Stimulated activated CD8-positive, alpha-beta memory T cell treated with anti-CD3 and anti-CD28 coated beads, Interleukin-15, amount 100 ng/mL, for 1 hour (primary cell): ENCODE results near the gene CHMP1A.
"Not testable (repeated sequence)": the region's sequence is repeated elsewhere in the genome, so short reads cannot be mapped to it uniquely, and the experiment has no call there.

Source experiments
- DNase-seq: peaks from one replicate; pipeline ENCODE4 v3.0.0-alpha.2; 2020; ENCODE audit warnings: low read depth

Gene CHMP1A

DNA sequence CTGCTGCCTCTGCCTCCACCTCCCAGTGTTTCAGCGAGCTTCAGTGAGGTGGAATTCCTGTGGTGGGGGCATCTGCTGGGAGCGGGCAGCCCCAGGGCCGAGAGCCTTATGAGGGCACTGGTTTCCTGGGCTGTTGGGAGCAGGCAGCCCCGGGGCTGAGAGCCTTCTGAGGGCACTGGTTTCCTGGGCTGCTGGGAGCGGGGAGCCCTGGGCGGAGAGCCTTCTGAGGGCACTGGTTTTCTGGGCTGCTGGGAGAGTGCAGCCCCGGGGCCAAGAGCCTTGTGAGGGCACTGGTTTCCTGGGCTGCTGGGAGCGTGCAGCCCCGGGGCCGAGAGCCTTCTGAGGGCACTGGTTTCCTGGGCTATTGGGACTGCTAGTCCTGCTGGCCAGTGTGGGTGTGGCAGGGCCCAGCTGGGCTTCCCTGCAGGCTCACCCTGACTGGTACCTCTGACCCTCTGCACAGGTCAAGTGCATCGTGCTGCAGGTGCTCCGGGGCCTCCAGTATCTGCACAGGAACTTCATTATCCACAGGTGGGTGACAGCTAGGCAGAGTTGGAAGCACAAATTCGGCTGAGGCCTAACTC lies 34.6 kb upstream of the CHMP1A start:
- DNase-seq: no peak

DNA sequence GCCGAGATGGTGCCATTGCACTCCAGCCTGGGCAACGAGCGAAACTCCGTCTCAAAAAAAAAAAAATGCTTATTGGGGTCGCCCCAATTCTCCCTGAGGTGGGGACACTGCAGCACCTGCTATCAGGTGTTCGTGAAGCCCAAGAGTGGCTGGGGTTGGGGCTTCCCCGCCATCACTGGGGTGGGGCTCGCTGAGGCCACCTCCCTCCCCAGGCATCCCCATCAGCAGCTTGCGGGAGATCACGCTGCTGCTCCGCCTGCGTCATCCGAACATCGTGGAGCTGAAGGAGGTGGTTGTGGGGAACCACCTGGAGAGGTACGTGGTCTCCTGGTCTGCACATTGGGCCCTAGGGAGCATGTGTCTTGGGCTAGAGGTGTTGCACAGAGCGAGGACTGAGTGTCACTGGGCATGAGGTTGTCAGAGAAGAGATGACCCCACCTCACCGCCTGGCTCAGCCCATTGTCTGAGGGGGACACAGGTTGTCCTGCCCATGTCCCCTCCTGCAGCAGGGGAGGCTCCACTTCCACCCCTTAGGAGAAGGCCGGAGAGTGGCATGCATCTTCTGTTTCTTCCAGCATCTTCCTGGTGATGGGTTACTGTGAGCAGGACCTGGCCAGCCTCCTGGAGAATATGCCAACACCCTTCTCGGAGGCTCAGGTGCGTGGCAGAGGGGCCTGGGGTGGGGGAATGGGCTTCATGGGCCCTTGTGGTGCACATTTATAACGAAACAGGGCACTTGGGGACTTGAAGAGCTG lies 33.9 kb upstream of the CHMP1A start:
- DNase-seq: no peak

DNA sequence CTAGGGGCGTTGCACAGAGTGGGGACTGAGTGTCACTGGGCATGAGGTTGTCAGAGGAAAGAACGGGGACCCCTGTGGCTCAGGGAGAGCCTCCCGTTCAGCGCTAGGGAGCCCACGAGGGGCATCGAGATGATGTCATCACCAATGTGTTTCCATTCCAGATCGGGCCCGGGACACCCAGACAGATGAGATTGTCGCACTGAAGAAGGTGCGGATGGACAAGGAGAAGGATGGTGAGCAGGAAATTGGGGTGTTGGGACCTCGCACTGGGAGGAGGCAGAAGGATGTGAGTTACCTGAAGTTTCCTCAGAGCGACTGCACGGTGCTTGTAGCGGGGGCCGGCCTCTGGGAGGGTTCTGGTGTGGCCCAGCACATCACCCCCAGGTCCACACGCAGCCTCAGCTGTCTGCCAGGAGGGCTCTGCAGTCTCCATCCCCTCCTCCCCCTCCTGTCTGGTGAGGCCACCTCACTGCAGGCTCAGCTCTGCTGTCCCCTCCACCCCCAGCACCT lies 32.9 kb upstream of the CHMP1A start:
- DNase-seq: no peak

DNA sequence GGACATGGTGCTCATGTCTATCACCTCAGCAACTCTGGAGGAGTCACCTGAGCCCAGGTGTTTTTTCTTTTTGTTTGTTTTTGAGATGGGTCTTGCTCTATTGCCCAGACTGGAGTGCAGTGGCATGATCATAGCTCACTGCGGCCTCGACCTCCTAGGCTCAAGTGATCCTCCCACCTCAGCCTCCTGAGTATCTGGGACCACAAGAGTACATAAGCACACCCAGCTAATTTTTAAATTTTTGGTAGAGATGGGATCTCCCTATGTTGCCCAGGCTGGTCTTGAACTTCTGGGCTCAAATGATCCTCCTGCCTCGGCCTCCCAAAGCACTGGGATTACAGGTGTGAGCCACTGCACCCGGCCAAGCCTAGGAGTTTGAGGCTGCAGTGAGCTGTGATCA lies 32.1 kb upstream of the CHMP1A start:
- DNase-seq: not testable (repeated sequence)

DNA sequence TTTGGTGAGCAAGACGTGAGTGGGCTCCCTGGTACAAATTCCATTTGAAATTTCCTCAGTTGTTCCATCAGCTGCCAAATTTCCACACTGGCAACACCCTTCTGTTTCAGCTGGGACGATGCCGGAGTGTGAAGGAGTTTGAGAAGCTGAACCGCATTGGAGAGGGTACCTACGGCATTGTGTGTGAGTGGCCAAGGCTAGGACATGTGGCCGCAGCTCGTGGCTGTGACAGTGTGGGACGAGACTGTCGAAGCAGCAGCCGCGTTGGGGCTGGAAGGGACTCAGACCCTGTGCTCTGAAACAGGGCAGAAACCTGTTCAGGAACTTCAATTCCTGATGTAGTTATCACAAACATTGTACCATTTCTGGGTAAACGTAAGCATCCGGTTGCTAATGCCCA lies 31.6 kb upstream of the CHMP1A start:
- DNase-seq: no peak

DNA sequence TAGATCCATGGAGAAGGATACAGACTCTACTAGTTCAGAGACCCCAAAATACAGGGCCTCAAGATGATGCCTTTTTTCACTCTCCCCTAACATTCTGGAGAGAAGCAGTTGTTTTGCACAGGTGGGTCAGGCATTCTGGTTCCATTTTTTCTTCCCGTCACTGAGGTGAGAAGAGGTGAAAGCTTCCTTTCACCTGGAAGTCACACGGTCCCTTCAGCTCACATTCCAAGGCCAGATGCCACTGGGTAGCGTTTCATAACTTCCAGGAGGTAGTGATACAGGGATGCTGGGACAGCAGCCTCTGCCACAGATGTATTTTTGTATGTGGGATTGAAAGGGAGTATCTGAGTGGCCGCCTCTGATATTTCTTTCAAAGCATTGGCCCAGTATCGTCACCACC lies 30.9 kb upstream of the CHMP1A start:
- DNase-seq: no peak

DNA sequence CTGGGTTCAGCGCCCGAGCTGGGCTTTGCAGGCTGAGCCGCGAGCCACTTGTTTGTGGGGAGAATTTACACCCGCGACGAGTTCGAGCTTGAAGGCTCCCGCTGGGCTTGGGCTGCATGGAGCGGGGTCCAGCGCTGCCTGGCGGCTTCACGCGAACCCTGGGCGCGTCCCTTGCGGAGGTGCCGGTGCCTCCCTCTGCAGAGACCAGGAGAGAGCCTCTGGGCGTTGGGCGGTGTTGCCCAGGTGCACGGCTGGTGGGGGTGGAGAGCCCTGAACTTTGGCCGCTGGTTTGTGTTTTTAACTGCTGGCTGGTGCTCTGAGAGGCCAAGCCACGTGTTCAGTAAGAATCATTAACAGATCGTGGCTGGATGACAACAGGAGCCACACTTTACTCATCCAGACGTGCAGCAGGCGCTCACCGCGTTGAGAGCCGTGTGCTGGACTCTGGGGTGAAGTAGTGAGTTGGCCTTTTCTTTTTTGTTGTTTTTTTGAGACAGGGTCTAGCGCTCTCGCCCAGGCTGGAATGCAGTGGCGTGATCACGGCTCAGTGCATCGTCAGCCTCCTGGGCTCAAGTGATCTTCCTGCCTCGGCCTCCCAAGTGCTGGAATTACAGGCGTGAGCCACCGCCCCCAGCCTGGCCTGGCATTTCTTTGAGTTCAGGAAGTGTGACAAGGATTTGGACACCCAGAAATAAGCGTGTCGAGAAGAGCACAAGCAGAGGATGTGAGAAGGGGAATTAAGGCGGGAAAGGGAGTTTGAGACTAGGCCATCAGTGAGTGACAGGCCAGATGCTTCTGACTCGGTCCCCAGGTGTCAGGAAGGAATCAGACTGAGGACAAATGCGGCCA lies 29.8 kb upstream of the CHMP1A start:
- no peak for DNase-seq

DNA sequence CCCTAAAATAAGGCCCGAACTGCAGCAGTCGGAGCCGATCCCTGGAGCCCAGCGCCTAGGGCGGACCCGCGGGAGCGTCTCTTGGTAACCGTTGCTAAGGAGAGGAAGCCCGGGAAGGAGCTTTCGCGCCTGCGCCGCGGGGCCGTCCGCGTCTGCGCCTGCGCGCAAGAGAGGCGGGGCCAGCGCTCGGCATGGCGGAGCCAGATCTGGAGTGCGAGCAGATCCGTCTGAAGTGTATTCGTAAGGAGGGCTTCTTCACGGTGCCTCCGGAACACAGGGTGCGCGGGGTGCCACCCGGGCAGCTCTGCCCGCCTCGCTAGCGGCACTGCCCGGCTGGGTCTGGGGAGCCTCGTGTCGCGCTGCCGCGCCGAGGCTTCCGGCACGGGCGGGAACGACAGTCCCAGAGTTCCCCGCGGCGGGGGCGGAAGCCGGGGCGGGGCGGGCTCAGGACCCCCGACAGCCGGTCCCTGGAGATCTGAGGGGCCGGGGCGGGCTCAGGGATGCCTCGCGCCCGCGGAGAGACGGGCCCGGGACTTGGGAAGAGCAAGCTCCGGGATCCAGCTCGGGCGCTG lies 29.1 kb upstream of the CHMP1A start, which contains the start of gene CDK10:
TSS of gene CDK10 (plus strand) at position 170 of the 572 bp plus-strand sequence. CDS start at position 192, 22 bp downstream.
- peak; percentile 77 for DNase-seq

DNA sequence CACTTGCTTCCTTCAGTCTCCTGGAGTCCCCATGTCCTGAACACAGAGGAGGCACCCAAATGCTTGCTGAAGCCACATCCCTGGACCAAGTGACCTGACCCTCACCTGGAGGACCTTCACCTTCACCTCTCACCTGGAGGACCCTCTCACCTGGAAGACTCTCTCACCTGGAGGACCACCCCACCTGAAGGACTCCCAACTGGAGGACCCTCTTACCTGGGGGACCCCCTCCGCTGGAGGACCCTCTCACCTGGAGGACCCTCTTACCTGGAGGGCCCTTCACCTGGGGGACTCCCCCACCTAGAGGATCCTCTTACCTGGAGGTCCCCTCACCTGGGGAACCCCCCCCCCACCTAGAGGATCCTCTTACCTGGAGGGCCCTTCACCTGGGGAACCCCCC lies 28.4 kb upstream of the CHMP1A start:
- DNase-seq: no peak

DNA sequence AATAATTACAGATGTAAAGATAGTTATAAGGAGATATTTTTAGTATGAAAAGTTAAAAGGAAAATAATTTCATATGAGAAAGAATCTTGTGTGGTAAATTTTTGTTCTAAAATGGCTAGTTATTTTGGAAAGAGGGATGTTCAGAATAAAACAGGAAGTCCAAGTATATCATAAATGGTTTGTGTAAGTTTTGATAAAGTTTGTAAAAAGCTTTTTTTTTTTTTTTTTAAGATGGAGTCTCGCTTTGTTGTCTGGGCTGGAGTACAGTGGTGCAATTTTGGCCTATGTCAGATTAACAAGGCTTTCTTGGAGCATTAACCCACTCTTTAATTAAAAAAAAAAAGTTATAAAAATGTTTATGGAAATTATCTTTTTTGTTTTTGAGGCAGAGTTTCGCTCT lies 20.8 kb upstream of the CHMP1A start:
- no peak for DNase-seq

DNA sequence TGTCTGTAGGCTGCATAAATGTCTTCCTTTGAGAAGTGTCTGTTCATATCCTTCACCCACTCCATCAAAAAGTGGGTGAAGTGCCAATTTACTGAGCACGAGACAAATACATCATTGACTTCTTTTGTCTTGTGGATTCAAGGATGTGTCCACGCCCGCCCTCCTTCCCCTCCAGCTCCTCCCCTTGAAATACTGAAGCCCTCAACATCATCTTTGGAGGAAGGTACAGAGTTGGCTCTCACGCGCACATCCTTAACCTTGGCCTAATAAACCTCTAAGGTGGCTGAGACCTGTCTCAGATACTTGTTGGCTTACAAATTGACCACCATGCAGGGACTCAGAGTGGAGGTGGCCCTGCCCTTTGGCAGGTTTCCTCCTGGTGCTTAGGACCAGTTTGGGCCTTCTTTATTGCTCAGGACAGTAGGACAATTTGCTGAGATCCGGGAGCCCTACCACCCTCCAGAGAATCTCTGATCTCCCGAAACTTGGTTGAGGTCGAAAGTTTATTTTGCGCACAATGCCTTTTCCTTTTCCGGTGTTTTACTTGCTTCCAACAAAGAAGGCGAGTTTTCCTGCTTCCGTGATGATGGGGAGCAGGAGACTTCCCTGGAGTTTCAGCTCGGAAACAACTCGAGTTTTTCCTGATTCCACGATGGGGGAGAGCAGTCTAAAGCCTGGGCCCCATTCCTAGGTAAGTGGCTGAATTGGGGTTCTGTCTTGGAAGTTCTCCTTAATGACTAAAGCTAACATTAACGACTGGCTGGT lies 14.9 kb upstream of the CHMP1A start:
- no peak for DNase-seq

DNA sequence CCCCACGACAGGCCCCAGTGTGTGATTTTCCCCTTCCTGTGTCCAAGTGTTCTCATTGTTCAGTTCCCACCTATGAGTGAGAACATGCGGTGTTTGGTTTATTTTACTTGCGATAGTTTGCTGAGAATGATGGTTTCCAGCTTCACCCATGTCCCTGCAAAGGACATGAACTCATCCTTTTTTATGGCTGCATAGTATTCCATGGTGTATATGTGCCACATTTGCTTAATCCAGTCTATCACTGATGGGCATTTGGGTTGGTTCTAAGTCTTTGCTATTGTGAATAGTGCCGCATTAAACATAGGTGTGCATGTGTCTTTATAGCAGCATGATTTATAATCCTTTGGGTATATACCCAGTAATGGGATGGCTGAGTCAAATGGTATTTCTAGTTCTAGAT lies 14.1 kb upstream of the CHMP1A start:
- DNase-seq: not testable (repeated sequence)

DNA sequence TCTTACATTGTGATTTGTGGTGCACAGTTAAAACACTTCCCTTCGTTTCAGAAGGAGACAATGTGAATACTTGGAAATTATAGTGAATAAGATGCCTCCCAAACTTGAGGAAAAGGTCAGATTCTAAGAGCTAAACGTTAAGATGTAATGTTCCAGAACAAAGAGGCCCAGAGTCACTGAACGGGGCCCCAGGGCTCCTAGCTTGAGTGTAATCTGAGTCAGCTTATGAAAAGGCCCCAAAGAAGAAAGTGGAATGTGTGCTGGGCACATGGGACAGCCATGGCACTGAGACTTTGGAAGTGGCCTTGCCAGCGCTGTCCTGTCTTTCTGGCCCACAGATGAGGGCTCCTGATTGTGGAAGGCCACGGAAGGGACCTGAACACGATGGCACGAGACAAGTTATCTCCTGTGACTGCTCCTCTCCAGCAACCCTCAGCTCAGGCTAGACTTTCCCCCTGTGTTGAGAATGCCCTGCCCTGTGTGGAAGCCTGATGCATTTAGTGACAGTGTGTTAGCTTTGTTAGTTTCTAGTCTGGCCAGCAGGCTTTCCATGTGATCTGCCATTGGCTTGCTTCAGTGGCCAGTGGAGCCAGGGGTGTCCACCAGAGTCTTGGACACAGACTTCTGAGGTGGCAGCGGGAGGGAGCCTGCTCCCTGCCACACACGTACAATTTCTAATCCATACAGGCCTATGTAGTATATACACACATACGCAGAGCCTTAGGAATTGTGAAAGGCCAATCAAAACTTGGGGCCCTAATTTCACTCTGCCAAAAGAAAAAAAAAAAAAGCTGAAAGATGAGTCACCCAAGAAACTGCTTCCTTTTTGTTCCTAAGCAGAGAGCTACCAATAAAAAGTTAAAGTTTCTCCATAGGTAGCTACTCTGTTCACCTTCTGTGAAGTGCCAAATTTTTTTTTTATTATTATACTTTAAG lies 13.3 kb upstream of the CHMP1A start:
- DNase-seq: no peak

DNA sequence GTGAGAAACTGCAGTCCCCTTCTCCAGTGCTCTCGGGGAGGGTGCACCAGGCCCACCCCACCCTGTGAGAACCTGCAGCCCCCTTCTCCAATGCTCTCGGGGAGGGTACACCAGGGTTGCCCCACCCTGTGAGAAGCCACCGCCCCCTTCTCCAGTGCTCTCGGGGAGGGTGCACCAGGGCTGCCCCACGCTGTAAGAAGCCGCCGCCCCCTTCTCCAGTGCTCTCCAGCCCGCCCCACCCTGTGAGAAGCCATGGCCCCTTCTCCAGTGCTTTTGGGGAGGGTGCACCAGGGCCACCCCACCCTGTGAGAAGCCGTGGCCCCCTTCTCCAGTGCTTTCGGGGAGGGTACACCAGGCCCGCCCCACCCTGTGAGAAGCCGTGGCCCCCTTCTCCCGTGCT lies 12.2 kb upstream of the CHMP1A start:
- no peak for DNase-seq

DNA sequence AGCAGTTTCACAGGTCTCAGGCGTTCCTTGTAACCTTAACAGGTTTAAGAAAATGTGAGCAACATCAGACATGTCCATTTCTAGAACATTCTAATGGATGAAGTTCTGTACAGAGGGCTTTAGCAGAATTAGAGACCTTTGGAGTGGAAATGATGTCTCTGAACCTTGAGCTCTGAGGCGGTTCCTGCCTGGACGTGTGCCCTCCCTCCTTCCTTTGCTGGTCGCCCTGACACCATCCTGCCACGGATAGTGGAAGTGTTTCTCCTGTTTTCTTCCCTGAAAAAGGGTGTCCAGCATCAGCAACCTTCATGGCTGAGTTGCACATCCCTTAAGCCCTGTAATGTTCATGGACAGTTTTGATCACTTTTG lies 11.3 kb upstream of the CHMP1A start:
- DNase-seq: no peak

DNA sequence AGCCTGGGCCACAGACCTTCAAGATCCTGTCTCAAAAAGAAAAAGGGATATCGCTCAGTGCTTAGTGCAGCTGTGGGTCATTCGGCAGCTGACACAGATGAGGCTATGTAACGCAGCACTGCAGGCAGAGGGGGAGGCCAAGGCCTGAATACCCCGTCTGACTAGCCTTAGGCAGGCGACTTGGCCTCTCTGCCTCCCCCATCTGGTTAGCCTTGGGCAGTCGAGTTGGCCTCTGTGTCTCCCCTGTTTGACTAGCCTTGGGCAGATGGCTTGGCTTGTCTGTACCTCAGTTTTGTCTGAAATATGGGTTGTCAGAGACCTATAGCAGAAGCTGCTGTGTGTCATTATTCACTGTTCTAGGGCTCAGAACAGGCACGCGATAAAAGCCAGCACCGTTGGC lies 10.1 kb upstream of the CHMP1A start:
- no peak for DNase-seq

DNA sequence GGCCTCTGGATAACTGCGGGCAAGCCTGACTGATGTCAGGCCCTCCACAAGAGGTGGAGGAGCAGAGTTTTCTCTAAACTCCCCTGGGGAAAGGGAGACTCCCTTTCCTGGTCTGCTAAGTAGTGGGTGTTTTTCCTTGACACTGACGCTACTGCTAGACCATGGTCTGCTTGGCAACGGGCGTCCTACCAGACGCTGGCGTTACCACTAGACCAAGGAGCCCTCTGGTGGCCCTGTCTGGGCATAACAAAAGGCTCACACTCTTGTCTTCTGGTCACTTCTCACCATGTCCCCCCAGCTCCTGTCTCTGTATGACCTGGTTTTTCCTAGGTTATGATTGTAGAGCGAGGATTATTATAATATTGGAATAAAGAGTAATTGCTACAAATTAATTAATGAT lies 9.5 kb upstream of the CHMP1A start:
- DNase-seq: not testable (repeated sequence)

DNA sequence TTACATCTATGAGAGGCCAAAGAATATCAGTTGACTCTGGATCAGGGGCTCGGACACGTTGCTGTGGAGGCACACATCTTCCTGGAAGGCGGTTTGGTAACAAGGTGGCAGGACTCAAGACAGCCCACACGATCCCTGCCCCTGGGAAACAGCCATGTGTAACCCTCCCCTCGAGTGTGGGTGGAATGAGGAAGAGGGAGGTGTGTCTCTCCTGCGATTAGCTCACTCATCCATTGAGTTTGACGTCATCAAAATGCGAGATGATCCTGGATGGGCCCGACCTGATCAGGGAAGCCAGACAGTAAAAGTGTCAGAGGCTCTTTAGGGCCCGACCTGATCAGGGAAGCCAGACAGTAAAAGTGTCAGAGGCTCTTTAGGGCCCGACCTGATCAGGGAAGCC lies 6.7 kb upstream of the CHMP1A start:
- not testable (repeated sequence) for DNase-seq

DNA sequence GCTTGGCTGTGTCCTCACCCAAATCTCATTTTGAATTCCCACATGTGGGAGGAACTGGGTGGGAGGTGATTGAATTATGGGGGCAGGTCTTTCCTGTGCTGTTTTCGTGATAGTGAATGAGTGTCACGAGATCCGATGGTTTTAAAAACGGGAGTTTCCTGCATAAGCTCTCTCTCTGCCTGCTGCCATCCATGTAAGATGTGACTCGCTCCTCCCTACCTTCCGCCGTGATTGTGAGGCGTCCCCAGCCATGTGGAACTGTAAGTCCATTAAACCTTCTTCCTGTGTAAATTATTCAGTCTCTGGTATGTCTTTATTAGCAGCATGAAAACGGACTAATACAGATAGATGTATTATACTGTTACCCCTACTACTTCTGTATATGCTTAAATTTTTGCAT lies 3.7 kb upstream of the CHMP1A start:
- DNase-seq: no peak

DNA sequence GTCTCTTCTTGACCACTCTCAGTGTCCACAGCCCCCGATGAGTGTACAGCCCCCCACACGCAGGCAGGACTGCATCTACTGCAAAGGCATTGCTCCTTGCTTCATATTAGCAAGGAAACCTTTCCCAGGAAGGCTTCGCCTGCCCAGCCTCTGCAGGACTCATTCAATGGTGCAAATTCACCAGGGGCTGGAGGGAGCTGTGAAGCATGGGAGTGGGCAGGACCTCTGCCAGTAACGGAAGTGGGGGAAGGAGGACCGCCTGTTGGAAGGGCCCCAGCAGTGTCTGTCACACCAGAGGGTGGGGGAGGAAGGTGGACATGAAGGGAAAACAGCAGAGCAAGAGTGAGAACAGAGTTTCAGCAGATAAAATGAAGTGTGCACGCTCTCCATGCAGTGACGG lies 2.6 kb upstream of the CHMP1A start:
- DNase-seq: no peak
